ENCODE data around the gene DES.

Gene DES

DNA sequence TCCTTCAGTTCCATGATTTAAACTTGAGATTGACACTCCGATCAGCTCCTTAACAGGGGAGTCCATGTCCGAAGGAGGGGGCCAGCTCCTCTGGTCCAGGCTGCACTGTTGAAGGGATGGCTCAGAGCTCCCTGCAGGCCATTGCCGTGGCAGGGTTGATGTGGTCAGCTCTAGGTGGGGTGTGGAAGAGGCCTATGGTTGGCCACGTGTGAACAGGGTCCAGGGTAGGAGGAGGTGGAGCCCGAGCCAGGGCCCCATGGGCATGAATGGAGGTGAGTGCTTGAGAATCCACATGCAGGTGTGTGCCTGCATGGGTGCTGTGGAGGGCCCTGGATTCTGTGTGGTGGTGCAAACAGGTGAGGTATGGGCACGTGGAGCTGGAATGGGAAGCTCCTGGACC lies 17.5 kb downstream of the DES start:
- H3K4me3 ChIP-seq (ENCODE audit: low read depth, low read length): no peak overlapping the region
- TF ChIP-seq, protein P1, sequence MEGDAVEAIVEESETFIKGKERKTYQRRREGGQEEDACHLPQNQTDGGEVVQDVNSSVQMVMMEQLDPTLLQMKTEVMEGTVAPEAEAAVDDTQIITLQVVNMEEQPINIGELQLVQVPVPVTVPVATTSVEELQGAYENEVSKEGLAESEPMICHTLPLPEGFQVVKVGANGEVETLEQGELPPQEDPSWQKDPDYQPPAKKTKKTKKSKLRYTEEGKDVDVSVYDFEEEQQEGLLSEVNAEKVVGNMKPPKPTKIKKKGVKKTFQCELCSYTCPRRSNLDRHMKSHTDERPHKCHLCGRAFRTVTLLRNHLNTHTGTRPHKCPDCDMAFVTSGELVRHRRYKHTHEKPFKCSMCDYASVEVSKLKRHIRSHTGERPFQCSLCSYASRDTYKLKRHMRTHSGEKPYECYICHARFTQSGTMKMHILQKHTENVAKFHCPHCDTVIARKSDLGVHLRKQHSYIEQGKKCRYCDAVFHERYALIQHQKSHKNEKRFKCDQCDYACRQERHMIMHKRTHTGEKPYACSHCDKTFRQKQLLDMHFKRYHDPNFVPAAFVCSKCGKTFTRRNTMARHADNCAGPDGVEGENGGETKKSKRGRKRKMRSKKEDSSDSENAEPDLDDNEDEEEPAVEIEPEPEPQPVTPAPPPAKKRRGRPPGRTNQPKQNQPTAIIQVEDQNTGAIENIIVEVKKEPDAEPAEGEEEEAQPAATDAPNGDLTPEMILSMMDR (IDR thresholded peaks at IDR 0.05; ENCODE audit: insufficient read depth, low read length, missing control alignments): no peak
- DNase-seq (ENCODE audit: low read depth, low spot score): no peak
- CTCF ChIA-PET: interaction anchor here (1.6 to 5.2 kb wide), 4 partner anchors 11 to 33 kb away, joined by 4 to 50 read pairs (median 6); no protein-coding TSS in a partner anchor
- POLR2A ChIA-PET: no interaction called here

GRCh38 chr2:219436491-219436890 lies 18.3 kb downstream of the DES start:
- ChIA-PET POLR2A (interaction anchor here (0.6 to 1.3 kb wide), 3 partner anchors 10 to 258 kb away, joined by 3 read pairs; no protein-coding TSS in a partner anchor), CTCF (interaction anchor here (0.6 to 6.5 kb wide), 7 partner anchors 8 to 93 kb away, joined by 3 to 50 read pairs (median 4); no protein-coding TSS in a partner anchor)
- H3K4me3 ChIP-seq (ENCODE audit: low read depth, low read length): no peak overlapping the region
- TF ChIP-seq, protein P1 (IDR thresholded peaks at IDR 0.05; ENCODE audit: insufficient read depth, low read length, missing control alignments): no peak
- DNase-seq (ENCODE audit: low read depth, low spot score): no peak

DNA sequence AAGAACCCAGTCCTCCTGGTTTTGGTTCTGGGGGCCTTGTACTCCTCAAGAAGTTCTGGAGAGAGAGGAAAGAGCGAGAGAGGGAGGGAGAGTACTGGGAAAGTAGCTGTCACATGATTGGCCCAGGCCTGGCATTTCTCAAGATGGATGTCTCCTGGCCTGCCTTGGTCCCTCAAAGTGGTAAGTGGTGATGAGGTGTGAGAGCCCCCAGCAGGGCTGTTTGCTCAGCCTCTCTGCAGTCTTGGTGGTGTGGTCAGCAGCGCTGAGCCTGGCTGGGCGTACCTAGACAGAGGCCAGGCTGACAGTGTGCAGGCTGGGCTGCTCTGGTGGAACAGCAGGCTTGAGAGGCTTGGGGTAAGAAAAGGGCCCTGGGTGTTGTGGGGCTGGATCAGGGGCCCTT lies 19.0 kb downstream of the DES start:
- TF ChIP-seq, protein P1 (IDR thresholded peaks at IDR 0.05; ENCODE audit: insufficient read depth, low read length, missing control alignments): no peak
- ChIA-PET POLR2A (interaction anchor here (0.6 to 1.3 kb wide), 2 partner anchors 14 to 258 kb away, joined by 3 read pairs; no protein-coding TSS in a partner anchor), CTCF (interaction anchor here (0.6 to 6.5 kb wide), 7 partner anchors 9 to 92 kb away, joined by 3 to 50 read pairs (median 4); no protein-coding TSS in a partner anchor)
- H3K4me3 ChIP-seq (ENCODE audit: low read depth, low read length): no peak overlapping the region
- no peak for DNase-seq (ENCODE audit: low read depth, low spot score)

DNA sequence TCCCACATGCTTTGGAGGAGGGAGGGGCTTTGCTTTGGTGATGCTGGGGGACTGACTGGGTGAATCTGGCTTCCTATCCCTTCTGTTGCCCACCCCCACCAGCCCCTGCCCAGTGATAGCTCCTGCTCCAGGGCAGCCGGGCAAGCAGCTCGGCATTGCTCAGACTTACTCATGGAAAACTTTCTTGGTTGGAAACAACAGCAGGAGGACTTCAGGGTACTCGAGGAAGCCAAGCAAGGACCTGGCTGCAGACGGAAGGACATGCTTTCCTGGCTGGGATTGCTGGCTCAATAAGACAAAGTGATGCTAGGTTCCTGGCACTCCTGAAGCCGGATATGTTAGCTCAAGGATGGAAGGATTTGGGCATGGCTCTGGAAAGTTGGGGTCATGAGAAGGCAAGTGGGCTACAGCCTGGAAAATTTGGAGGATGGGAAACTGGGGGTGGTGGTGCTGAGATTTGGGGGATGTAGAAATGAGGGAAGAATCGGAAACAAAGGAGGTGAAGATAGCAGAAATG lies 19.6 kb downstream of the DES start:
- CTCF ChIA-PET: interaction anchor here (1.1 to 6.5 kb wide), 4 partner anchors 9 to 57 kb away, joined by 3 to 50 read pairs (median 16); no protein-coding TSS in a partner anchor
- TF ChIP-seq, protein P1 (IDR thresholded peaks at IDR 0.05; ENCODE audit: insufficient read depth, low read length, missing control alignments): no peak
- POLR2A ChIA-PET: interaction anchor here (1.3 kb wide), 1 partner anchor 13 kb away, joined by 3 read pairs; no protein-coding TSS in a partner anchor
- no peak for DNase-seq (ENCODE audit: low read depth, low spot score)
- no peak overlapping the region for H3K4me3 ChIP-seq (ENCODE audit: low read depth, low read length)

GRCh38 chr2:219438453-219438852 lies 20.3 kb downstream of the DES start:
- CTCF ChIA-PET: interaction anchor here (1.1 to 6.5 kb wide), 7 partner anchors 14 to 92 kb away, joined by 5 to 27 read pairs (median 8); no protein-coding TSS in a partner anchor
- DNase-seq (ENCODE audit: low read depth, low spot score): no peak
- no peak overlapping the region for H3K4me3 ChIP-seq (ENCODE audit: low read depth, low read length)
- TF ChIP-seq, protein P1 (IDR thresholded peaks at IDR 0.05; ENCODE audit: insufficient read depth, low read length, missing control alignments): no peak
- POLR2A ChIA-PET: interaction anchor here (0.9 kb wide), 1 partner anchor 35 kb away, joined by 3 read pairs; no protein-coding TSS in a partner anchor

DNA sequence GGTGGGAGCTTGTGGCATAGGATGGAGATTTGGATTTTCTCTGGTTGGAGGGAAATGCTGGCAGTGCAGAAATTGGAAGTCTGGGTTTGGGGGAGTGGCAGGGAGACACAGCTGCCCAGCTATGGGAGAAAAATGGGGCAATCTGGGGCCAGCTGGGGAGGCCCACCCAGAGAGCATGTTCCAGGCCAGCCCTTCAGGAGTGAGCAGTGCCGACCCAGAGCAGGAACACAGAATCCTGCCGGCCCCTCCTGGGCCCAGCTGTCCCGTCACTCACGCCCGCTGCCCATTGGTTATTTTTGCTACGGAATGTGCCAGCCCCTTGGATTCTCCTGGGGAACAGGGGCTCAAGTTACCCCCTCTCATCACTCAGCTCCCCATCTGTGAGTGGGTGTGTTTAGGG lies 21.3 kb downstream of the DES start:
- DNase-seq (ENCODE audit: low read depth, low spot score): no peak
- ChIA-PET POLR2A (no interaction called here), CTCF (interaction anchor here (0.8 to 6.5 kb wide), 12 partner anchors 9 to 91 kb away, joined by 3 to 27 read pairs (median 7); no protein-coding TSS in a partner anchor)
- no peak overlapping the region for H3K4me3 ChIP-seq (ENCODE audit: low read depth, low read length)
- TF ChIP-seq, protein P1 (IDR thresholded peaks at IDR 0.05; ENCODE audit: insufficient read depth, low read length, missing control alignments): no peak

All from AG04449 (cell line).